GM23338 (cell line): Measurements from ENCODE around the gene PTPA. TPM values are rescaled to one million over a fixed set of nuclear protein-coding genes. Genes with fewer than 3 reads are reported as not detected.

Experiments used
- ATAC-seq: fragments of 200-7000 bp; cut with Tn5 transposase; 3 replicates; pipeline ENCODE4 v1.9.1; 2020
- DNase-seq: peaks from one replicate; pipeline ENCODE4 v3.0.0-alpha.2; 2015; ENCODE audit warnings: low spot score
- H2AFZ ChIP-seq: fragments of 200-600 bp; sonication (generic); 2 replicates; pipeline ENCODE4 v1.8.0; 2016; ENCODE audit warnings: antibody characterized with exemption, mild to moderate bottlenecking, moderate library complexity
- H3F3A ChIP-seq: fragments of 200-600 bp; sonication (generic); replicated peaks from 2 replicates; pipeline ENCODE4 v1.8.0; 2017; ENCODE audit warnings: antibody characterized with exemption, mixed run types, low read depth
- H3K27ac ChIP-seq: fragments of 200-600 bp; sonication (generic); 2 replicates; pipeline ENCODE4 v1.6.1; 2016; ENCODE audit warnings: low read depth
- H3K27me3 ChIP-seq: fragments of 200-600 bp; sonication (generic); 2 replicates; pipeline ENCODE4 v1.8.0; 2016; ENCODE audit warnings: mild to moderate bottlenecking, mixed run types, moderate library complexity; ENCODE audit not compliant: insufficient read depth
- H3K36me3 ChIP-seq: fragments of 200-600 bp; sonication (generic); 2 replicates; pipeline ENCODE4 v1.8.0; 2016; ENCODE audit warnings: mild to moderate bottlenecking; ENCODE audit not compliant: insufficient read depth
- H3K4me1 ChIP-seq: fragments of 200-600 bp; sonication (generic); 2 replicates; pipeline ENCODE4 v1.8.0; 2016; ENCODE audit warnings: mild to moderate bottlenecking, moderate library complexity; ENCODE audit not compliant: insufficient read depth
- H3K4me2 ChIP-seq: fragments of 200-600 bp; sonication (generic); 2 replicates; pipeline ENCODE4 v1.7.1; 2017; ENCODE audit warnings: mixed run types
- H3K4me3 ChIP-seq: fragments of 200-600 bp; sonication (generic); 2 replicates; pipeline ENCODE4 v1.6.1; 2016; ENCODE audit warnings: mixed run types
- H3K79me2 ChIP-seq: fragments of 200-600 bp; sonication (generic); replicated peaks from 2 replicates; pipeline ENCODE4 v1.8.0; 2017; ENCODE audit warnings: mild to moderate bottlenecking; ENCODE audit not compliant: insufficient read depth
- H3K9me2 ChIP-seq: fragments of 200-600 bp; sonication (generic); 2 replicates; pipeline ENCODE4 v1.8.0; 2017; ENCODE audit not compliant: insufficient read depth
- H4K20me1 ChIP-seq: fragments of 200-600 bp; sonication (generic); replicated peaks from 2 replicates; pipeline ENCODE4 v1.8.0; 2017; ENCODE audit warnings: mild to moderate bottlenecking; ENCODE audit not compliant: insufficient read depth
- H3K27ac Mint-ChIP-seq: 2 replicates; pipeline ENCODE4 v1.8.0; 2020; ENCODE audit warnings: inconsistent platforms, mild to moderate bottlenecking, moderate library complexity, mixed read lengths
- H3K27me3 Mint-ChIP-seq: 3 replicates; pipeline ENCODE4 v1.8.0; 2022; ENCODE audit warnings: low read depth, mild to moderate bottlenecking, moderate library complexity, mixed read lengths, inconsistent platforms; ENCODE audit not compliant: insufficient read depth, poor library complexity
- H3K36me3 Mint-ChIP-seq: 3 replicates; pipeline ENCODE4 v1.8.0; 2021; ENCODE audit warnings: low read depth, mild to moderate bottlenecking, inconsistent platforms, moderate library complexity, mixed read lengths
- H3K4me1 Mint-ChIP-seq: 3 replicates; pipeline ENCODE4 v1.8.0; 2020; ENCODE audit warnings: mild to moderate bottlenecking, inconsistent platforms, mixed read lengths
- H3K4me3 Mint-ChIP-seq: 3 replicates; pipeline ENCODE4 v1.8.0; 2021; ENCODE audit warnings: moderate library complexity, mild to moderate bottlenecking, inconsistent platforms, mixed read lengths
- H3K9me3 Mint-ChIP-seq: 3 replicates; pipeline ENCODE4 v1.8.0; 2020; ENCODE audit warnings: moderate library complexity, mild to moderate bottlenecking, inconsistent platforms, mixed read lengths
- CREB1 ChIP-seq: fragments of 250-450 bp; sonication (Bioruptor Pico); IDR thresholded peaks from 2 replicates; pipeline ENCODE4 v1.5.0; 2020; ENCODE audit warnings: low read depth, mild to moderate bottlenecking, moderate library complexity
- ETS1 ChIP-seq: IDR thresholded peaks from 2 replicates; pipeline ENCODE4 v1.6.1; 2016; ENCODE audit warnings: antibody characterized with exemption
- EZH2 ChIP-seq: fragments of 200-600 bp; sonication (generic); IDR thresholded peaks from one replicate; pipeline ENCODE4 v1.8.0; 2017; ENCODE audit warnings: antibody characterized with exemption, mild to moderate bottlenecking, low read depth; ENCODE audit not compliant: unreplicated experiment
- EZH2phosphoT487 ChIP-seq: fragments of 200-600 bp; sonication (generic); IDR thresholded peaks from one replicate; pipeline ENCODE4 v1.8.1; 2018; ENCODE audit warnings: antibody characterized with exemption; ENCODE audit not compliant: unreplicated experiment
- JUNB ChIP-seq: IDR thresholded peaks from one replicate; pipeline ENCODE4 v1.6.1; 2016; ENCODE audit warnings: antibody characterized with exemption; ENCODE audit not compliant: unreplicated experiment
- POLR2AphosphoS5 ChIP-seq: IDR thresholded peaks from 2 replicates; pipeline ENCODE4 v1.6.1; 2016; ENCODE audit warnings: antibody characterized with exemption, low read depth
- REST ChIP-seq: IDR thresholded peaks from one replicate; pipeline ENCODE4 v1.6.1; 2018; ENCODE audit warnings: antibody characterized with exemption; ENCODE audit not compliant: unreplicated experiment
- STAT1 ChIP-seq: IDR thresholded peaks from one replicate; pipeline ENCODE4 v1.6.1; 2016; ENCODE audit warnings: antibody characterized with exemption; ENCODE audit not compliant: unreplicated experiment
- ZNF114 ChIP-seq: fragments of 250-450 bp; sonication (Bioruptor Pico); IDR thresholded peaks from 2 replicates; pipeline ENCODE4 v1.5.0; 2020; ENCODE audit warnings: mild to moderate bottlenecking, moderate library complexity
- ZNF331 ChIP-seq: fragments of 250-450 bp; sonication (Bioruptor Pico); IDR thresholded peaks from 2 replicates; pipeline ENCODE4 v1.5.0; 2020; ENCODE audit warnings: low read depth, mild to moderate bottlenecking, moderate library complexity
- polyA plus RNA-seq: library from polyadenylated mRNA; unstranded; fragments of >200 nt; fragmentation: Nextera tagmentation; extraction: Ambion mirVana; gene quantifications from 2 replicates; pipeline ENCODE4 v1.2.1, GENCODE V29; 2016
- total RNA-seq: library from RNA; depleted of rRNA; stranded (reverse); fragments of >200 nt; shearing (Covaris generic); gene quantifications from 2 replicates; pipeline ENCODE4 v1.2.3, GENCODE V29; 2014

Gene PTPA
- total and polyA plus RNA-seq, 2 experiments from 2014 or later: 53.9 to 122 TPM

- TF ChIP-seq JUNB (no peak), ZNF331 (no peak), ETS1 (no peak), STAT1 (no peak), EZH2 (no peak), CREB1 (CRISPR knock-in tag) (no peak)
- Histone ChIP-seq H3K4me1 (peaks cover 8% of the 10 kb centered on the region), H3F3A (peaks cover 6% of the 10 kb centered on the region; the same call in 1 of the 2 replicates), H3K27me3 (peaks cover 18% of the 10 kb centered on the region), H3K79me2 (peaks cover 34% of the 10 kb centered on the region), H3K36me3 (no peaks in the 10 kb centered on the region), H2AFZ (peak overlapping the region; percentile 95), H3K4me2 (peak overlapping the region; percentile 89), H4K20me1 (peaks cover 6% of the 10 kb centered on the region; the same call in 1 of the 2 replicates), H3K9me2 (no peaks in the 10 kb centered on the region), H3K4me3 (peak overlapping the region; percentile 96), H3K27ac (no peak overlapping the region)
- Mint-ChIP-seq H3K4me1 (peaks cover 13% of the 10 kb centered on the region), H3K27ac (no peak overlapping the region), H3K9me3 (no peaks in the 10 kb centered on the region), H3K4me3 (peak overlapping the region; percentile 90), H3K27me3 (peaks cover 20% of the 10 kb centered on the region), H3K36me3 (no peaks in the 10 kb centered on the region; the same call in 1 of the 3 replicates)
- ATAC-seq (peak; percentile 14), DNase-seq (peak; percentile 49)
These were observed 1.1 kb upstream of the PTPA start for GRCh38 chr9:129109952-129110739.

GRCh38 chr9:129111528-129112151 is 425 bp downstream of the PTPA start:
- peak overlapping the region; percentile 99 for H3K27ac ChIP-seq
- no peaks in the 10 kb centered on the region; the same call in 1 of the 3 replicates for H3K36me3 Mint-ChIP-seq
- H3K4me2 ChIP-seq: peak overlapping the region; percentile 98
- peaks cover 23% of the 10 kb centered on the region for H3K27me3 Mint-ChIP-seq
- peaks cover 49% of the 10 kb centered on the region for H3K79me2 ChIP-seq
- H3F3A ChIP-seq: peaks cover 6% of the 10 kb centered on the region; the same call in 1 of the 2 replicates
- DNase-seq: peak; percentile 58
- H3K36me3 ChIP-seq: no peaks in the 10 kb centered on the region
- H3K9me2 ChIP-seq: no peaks in the 10 kb centered on the region
- peaks cover 18% of the 10 kb centered on the region for H3K27me3 ChIP-seq
- H3K4me1 Mint-ChIP-seq: peaks cover 13% of the 10 kb centered on the region
- H3K4me3 ChIP-seq: peak overlapping the region; percentile 96
- peaks cover 14% of the 10 kb centered on the region; the same call in 1 of the 2 replicates for H4K20me1 ChIP-seq
- peak overlapping the region; percentile 86 for H2AFZ ChIP-seq
- peak overlapping the region; percentile 90 for H3K4me3 Mint-ChIP-seq
- H3K9me3 Mint-ChIP-seq: no peaks in the 10 kb centered on the region
- peak overlapping the region; percentile 98 for H3K27ac Mint-ChIP-seq
- peak; percentile 54 for ATAC-seq
- H3K4me1 ChIP-seq: peaks cover 8% of the 10 kb centered on the region
- no peak for TF ChIP-seq EZH2phosphoT487
- TF ChIP-seq POLR2AphosphoS5: no peak; the same call in 1 of the 2 replicates
- TF ChIP-seq STAT1: no peak
- TF ChIP-seq ETS1: no peak
- no peak for TF ChIP-seq ZNF114
- TF ChIP-seq ZNF331: no peak
- no peak for TF ChIP-seq REST
- TF ChIP-seq EZH2: no peak
